Islet precursor cell (in vitro differentiated cells): ENCODE data around the gene MAP4K1.

Source experiments
- DNase-seq: peaks from one replicate; pipeline ENCODE4 v3.0.0-alpha.2; 2018

Gene MAP4K1

DNA sequence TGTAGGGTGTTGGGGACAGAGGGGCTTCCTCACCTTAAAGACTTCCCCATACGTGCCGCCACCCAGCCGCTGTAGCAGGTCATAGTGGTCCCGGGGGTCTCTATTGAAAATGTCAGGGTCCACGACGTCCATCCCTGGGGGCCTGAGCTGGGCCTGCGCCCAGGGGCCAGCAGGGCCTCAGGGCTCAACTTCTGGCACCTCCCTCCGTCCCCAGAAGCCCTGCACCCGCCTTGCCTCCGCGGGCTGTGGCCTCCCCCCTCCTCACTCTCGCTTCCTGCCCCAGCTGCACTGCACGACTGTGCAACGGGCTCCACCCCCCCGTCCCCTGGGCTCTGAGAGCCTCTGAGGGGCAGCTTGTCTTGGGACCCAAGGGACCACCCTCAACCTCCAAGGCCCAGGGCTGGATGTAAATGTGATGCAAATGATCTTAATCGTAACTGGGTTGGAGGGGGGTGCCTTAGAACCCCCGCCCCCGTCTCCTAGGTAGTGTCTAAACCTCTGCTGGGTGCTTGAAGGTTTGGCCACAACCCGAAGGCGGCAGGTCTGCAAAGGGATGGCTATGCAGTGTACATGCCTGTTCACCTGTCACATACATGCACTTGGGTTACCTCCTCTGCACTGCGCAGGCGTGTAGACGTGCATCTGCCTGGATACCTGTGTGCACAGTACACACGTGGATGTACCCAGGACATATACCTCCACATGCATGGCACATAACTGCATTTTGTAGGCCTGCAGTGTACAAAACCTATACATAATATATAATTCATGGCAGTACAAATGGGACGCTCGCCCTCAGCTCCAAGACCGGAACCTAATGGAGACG lies at the start of gene MAP4K1:
Gene MAP4K1 (minus strand): TSS at position 190 of the 826 bp plus-strand sequence. CDS start 58 bp downstream, at position 132.
- no peak for DNase-seq

DNA sequence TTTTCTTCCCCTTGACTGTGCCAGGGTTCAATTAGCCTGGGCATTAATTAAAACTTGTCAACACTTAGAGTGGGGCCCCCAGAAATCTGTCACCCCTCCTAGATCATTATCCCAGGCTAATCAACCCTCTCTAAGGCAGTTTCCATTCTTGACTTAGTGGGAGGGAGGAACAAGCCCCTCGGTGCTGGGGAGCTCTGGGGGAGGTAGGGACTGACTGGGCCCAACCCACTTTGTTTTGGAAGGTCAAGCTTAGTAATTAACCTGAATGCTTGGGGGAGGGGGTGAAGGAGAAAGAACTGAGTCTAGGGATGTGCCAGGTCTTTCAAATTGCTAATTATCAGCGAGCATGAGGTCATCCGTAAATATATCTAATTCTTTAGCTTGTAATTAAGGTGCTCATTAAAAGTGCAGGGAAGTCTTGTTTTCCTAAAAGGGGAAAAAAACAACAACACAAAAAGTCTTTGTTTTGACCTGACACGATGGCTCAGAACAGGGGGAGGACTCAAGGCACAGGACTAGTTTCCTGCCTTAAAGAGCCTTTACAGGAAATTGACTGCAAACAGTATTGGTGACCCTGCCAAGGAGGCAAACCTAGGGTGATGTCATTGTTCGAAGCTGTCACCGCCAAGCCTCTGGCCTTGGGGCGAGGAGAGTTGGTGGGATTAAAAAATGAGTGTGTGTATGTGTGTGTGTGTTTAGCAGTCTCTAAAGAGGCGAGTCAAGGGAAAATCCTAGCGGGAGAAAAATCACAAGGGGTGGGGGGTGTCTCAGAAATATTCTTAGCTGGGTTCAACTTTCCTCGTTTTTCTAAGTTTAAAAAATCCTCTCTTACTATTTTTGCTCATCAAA lies 49.1 kb upstream of the MAP4K1 start:
- peak; percentile 93 for DNase-seq

DNA sequence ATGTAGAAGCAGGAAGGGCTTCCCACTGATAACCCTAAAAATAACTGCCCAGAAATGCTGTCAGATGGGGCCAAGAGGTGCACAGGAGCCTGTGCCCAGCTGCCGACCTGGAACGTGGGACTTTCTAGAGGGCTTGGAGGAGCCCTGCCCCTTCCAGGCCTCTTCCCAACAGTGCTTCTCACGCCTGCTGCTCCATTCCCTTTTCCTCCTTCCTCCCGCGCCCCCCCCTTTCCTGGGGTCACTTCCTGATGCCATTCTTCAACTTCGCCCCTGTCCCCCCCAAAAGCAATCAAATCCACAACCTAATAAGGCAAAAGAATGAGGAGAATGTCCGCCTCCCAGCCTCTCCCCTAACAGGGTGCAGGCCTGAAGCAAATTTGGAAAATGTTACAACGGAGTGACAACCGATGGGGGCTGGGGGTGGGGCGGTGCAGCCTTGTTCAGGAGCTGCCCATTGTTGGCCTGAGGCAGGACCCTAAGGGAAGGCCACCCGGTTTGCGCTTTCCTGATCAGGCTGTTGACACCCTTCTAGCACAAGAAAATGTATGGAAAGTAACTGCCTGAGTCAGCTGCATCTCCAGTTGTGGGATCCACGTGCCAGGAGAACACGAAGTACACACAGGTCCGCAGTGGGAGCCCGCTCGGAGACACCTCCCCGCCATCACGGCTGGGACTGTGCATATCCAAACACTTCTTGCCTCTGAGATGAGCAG lies 48.4 kb upstream of the MAP4K1 start:
- peak; percentile 96 for DNase-seq

DNA sequence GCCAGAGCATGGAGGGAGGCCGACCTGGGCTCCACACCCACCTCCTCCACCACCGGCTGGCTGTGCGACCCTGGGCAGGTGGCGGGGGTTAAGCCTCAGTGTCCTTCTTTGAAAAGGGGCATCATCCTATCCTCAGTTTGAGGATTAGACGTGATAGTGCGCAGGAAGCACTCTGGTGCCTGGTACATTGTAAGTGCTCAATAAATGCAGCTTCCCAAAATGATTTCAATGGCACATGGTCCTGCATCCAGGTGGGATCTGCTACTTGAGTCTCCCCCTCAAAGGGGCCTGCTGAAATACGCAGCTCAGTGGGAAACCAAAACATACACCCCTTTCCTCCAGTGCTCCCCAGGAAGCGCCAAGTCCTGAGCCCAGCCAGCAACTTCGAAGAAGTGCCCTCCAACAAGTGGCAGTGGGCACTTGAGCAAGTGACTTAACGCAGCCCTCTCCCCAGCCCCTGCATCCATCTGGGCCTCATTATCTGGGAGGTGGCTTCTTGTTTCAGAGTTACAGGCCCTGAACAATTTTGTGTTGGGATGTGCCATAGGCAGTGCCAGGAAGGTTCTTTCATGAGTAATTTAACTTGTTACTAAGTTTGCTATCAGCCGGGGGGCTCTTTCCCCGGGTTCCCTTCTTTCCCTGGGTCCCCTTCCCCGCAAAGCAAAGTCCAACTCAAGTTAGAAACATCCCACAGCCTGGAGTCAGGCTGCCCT lies 47.6 kb upstream of the MAP4K1 start:
- no peak for DNase-seq

DNA sequence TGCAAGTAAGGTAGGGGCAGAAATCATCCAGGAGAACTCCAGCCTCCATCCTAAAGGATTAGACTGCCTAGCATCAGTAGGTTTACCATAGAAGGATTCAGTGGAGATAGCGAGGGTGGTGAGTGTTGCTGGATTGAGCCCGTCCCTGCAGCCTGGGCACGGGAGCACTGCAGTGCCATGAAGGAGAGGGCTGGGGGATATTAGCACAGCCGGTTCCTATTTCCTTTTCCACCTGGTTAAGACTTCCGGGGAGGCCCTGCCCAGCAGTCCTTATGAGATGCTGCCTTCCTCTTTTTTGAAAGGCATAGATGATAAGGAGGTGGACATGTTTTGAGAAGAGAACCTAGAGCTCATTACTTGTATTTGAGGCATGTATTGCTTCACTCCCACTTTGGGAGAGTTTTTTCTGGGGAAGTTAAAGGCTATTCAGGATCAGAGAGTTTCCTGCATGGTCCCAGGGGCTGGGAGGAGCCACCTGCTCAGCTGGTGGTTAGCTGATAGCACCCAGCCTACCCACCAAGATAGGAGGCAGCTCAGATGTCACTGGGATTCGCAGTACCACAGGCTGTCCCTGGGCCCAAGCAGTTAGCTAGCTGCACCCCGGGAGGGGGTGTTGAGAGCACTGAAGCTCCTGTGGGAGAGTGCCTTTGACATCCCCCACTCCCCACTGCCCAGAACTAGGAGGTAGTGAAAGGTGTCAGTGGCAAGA lies 46.9 kb upstream of the MAP4K1 start:
- DNase-seq = no peak

DNA sequence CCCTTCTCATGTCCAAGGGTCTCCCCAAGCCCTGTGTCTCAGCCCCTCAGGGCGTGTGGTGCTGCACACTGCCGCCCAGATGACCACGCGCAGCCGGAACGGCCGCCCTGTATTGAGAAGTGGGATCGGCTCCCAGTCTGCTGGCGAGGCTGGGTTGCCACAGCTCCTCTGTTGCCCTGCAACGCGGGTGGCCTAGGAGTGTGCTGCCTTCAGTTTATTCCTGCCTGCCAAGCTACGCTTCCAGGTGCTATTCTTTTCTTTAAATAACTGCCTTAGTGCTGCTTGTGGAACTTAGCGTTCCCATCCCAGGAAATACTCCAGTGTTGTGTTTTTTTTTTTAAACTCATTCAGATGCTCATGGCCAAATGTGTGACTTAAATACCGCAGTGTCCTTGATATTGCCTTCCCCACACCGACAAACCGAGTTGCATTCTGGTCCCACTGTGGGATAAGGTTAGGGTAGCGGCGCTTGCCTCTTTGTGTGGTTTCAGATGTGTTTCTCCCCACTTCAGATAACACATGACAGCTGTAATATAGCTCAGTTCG lies 46.3 kb upstream of the MAP4K1 start:
- DNase-seq = no peak

DNA sequence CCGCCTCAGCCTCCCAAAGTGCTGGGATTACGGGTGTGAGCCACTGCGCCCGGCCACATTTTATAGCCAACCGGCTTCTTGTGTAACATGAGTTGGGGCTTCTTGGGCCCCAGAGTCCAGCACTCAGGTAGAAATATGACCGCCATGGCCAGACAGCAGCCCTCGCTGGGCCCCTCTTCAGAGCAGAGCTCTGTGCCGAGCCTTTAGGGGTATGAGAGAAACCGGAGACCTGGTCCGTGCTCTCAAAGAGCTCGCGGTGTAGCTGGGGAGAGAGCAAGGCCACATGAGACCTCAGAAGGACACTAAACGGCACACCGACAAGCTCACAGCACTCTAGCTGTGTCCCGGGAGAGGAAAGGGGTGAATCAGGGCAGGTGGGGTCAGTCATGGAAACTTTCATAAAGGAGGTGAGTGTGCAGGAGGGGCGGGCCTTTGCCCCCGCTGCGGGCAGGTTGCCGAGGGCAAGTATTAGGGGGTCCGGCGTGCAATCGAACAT lies 45.5 kb upstream of the MAP4K1 start:
- no peak for DNase-seq

DNA sequence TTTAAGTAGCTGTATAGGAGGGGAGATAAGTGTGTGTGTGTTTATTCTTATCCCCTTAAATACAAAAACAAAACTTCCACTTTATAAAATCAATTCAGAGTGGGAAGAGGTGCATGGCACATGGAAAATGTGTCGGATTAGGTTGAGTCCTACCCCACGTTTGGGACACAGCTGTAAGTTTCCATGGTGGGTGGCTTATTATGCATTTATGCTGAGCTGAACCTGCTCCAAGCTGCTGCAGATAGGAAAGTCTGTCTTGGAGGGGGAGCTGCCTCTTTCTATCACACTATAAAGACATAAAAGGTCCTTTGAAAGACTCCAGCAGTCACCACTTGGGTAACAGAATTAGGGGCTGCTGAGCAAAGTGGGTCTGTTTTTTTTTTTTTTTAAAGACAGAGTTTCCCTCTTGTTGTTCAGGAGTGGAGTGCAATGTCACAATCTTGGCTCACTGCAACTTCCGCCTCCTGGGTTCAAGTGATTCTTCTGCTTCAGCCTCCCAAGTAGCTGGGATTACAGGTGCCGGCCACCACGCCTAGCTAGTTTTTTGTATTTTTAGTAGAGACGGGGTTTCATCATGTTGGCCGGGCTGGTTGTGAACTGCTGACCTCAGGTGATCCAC lies 44.9 kb upstream of the MAP4K1 start:
- no peak for DNase-seq

DNA sequence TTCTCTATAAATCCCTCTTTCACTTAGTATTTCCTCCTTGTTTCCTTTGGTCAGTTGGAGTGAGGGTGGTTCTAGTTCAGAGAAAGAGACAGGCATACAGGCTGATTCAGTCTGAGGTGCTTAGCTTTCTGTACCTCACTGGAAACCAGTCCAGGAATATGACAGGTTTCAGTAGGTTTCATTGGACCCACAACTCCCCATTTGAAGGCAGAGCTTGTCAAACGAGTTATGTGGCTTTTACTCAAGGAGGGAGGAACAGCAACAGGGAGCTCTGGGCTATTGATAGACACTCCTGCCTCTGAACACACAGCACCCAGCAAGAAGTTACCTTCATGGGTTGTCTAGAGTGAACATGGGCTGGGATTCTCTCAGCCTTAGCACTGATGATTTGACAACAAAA lies 44.2 kb upstream of the MAP4K1 start:
- DNase-seq = peak; percentile 81

DNA sequence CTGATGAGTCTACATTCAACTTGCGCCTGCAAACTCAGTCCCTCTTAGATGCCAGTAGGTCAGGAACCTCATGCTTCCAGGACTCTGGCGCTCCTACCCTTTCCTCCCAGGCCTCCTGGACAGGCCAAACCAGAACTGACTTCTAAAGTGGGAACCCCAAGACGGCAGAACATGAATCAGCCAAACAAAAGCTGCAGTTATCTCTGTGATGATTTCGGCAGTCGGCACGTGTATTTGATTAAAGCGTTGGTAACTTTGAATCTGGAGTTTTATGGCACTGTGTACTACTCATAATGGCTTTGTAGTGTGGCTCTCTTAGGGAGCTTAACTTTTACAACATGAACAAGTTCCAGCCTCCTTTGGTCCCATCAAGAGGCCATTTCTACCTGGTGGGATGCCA lies 43.4 kb upstream of the MAP4K1 start:
- no peak for DNase-seq

DNA sequence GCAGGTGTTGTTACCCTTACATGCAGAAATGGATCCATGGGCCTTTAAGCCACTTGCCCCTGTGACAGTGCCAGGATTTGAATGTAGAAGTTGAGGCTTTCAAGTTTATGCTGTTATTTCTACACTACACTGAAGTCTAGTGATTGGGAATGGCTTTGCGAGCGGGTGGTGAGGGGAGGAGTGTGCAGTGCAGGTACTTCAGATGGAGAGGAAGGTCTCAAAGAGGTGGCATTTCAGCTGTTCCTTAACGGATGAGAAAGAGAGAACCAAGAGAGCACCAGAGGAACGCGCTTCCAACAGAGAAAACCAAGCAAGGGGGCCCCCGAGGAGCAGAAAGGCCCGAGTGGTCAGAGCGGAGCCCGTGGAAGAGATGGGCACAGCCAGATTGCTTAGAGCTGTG lies 43.0 kb upstream of the MAP4K1 start:
- DNase-seq = no peak

DNA sequence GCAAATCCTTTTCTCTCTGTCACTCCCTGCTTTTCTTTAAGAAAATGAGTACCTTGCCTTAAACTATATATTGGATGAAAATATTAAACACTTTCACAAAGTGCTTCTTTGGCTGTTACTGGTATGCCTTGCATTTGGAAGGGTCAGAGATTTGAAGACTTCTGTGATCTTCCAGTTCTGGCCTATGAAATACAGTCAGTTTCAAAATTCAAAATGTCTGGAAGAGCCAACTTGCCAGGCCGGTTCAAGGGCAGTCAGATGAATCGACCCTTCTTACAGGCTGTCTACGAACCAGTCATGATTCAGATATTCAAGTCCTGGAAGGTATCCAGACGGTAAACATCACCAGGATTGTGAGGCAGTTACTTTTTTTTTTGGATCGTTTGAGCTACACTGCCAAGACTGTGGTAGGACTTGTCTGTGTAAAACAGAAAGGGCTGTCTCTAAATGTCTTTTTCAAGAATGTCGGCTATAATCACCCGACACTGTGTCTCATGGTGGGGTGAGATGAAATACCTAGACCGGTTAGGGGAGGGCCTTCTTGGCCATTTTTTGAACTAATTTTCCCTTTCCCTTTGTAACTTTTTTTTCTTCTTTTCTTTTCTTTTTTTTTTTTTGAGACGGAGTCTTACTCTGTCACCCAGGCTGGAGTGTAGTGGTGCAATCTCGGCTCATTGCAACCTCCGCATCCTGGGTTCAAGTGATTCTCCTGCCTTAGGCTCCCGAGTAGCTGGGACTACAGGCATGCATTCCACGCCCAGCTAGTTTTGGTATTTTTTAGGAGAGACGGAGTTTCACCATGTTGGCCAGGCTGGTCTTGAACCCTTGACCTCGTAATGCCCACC lies 40.9 kb upstream of the MAP4K1 start:
- peak; percentile 92 for DNase-seq

DNA sequence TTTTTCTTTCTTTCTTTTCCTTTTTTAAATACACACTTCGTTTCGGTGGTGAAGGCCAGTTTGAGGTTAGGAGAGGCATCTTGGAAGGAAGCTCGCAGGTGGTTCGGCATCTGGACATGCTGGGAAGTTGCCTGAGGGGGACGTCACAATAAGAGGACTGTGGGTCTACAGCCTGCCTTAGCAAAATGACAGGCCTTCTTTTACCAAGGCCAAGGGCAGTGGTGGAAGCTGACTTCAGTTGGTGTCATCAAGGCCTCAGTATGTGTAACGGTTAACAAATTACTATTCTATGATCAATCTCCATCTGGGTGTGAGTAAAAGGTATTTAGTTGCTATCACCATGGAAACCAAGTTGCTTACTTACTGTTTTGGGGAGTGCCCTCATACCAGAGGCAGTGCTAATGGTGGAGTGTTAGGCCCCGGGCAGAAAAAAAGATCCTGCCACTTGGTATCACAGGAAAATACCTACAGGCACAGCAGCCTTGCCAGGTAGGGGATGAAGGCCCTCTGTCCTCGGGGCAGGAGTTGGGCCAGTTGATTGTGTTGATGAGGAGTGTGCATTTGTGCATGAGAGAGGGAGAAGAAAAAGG lies 40.0 kb upstream of the MAP4K1 start:
- DNase-seq = peak; percentile 87

DNA sequence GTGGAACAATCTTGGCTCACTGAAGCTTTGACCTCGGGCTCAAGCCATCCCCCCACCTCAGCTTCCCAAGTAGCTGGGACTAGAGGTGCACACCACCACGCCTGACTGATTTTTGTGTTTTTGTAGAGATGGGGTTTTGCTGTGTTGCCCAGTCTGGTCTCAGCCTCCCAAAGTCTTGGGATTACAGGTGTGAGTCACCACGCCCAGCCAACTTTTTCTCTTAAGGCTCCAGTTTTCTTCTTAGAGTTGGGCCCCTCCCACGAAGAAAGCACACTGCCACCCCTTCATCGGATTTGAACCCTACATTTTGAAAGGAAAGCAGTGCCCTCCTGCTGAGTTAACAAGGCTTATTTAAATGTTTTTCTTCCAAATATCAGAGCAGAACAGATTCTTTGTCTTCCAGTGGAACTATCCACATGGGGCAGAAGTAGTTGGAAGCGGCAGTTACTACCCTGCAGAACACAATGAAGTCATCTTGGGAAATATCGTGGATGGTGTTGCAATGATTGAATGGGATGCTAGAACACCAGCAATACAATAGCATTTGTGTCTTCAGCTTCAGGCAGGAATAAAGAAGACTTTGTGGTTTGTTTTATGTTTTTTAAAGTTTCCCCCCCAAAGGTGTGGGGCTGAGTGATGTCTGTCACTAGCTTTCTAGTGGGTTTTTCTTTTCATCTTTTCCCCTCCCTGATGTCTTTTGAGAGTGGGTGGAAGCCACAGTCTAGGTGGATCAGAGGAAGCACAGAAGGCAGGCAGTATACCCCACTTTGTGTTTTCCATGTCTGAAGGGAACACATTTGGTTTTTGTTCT lies 38.6 kb upstream of the MAP4K1 start:
- no peak for DNase-seq

DNA sequence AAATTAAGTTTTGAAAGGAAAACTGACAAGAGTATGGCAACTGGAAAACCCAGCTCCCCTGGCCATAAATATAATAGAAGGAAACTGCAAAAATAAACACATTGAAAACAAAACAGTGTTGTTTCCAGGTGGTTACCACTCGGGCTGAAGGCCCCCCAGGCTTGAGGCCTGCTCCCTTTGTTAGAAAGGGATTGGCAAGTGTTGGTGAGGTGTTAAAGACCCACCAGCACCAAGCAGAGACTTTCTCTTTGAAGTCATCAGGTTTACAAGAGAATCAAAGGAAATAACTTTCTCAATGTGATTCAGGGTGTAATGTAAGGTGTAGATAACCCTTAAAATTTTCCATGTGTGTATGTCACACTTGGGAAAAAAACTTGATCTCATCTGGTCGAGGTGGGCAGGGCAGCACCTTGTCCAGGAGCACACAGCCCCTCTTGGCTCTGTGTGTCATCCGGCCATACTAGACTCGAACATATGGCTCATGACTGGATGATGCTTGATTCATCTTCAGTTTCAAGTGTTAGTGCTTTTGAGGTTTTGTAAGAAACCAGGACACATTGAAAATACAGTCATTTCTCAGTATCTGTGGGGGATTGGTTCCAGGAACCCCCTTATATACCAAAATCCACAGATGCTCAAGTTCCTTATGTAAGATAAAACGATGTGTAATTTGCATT lies 37.5 kb upstream of the MAP4K1 start:
- DNase-seq = no peak

DNA sequence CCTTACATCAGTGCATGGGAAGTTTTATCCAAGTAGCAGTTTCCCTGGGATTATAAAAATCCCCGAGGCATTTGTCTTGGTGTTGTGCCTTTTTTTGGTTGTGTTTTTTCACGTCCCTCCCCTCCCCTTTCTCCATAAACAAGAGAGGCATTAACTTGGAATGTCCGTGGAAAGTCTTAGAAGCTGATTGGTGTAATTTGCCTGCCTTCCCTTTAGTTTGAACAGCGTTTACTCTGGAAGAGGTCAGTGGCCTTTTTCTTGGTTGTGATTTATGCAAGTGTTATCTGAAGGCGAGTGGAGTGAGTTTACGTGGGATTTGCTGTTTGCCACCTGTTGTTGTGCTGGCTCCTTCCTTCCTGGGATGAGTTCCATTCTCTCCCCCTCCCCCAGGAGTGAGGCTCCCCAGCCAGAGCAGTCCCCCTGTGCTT lies 36.9 kb upstream of the MAP4K1 start:
- peak; percentile 61 for DNase-seq

DNA sequence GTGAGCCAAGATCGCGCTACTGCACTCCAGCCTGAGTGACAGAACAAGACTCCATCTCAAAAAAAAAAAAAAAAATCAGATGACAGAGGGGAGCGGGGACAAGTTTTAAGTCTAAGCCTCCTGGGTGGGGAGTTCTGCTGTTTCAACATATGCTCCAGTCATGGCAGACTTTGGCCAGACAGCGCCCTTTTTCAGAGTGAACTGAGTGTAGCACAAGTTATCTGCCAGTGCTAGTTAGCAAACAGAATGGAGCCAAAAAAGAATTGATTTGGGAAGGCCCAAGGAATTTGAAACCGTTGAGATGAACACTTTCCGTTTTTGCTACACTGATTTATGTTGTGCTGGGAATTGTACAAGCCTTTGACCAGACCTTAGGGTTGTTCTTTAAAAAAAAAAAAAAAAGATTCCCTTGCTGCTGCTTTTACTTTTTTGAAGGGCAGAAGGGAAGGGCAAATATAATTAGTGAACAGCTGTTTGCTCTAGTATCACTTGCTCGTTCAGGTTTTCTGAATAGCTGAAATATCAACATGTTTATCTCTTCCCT lies 35.3 kb upstream of the MAP4K1 start:
- peak; percentile 52 for DNase-seq
